Adrenal gland (tissue), 5 donors: ENCODE data around the gene THAP4.

Experiments used
- CTCF ChIP-seq, 6 experiments: fragments of 450-650 bp in 4 of 6; fragments of 200-600 bp in 2 of 6; sonication (generic) in 1 of 6; IDR thresholded peaks; 1 replicate in 5 of 6; 2 replicates in 1 of 6; pipeline versions ENCODE4 v1.5.1 to v1.8.0; 2016 to 2021; ENCODE audit warnings: antibody characterized with exemption in 6 of 6, mild to moderate bottlenecking in 2 of 6, moderate library complexity in 1 of 6
- POLR2A ChIP-seq, 2 donors: fragments of 450-650 bp; IDR thresholded peaks; one replicate each; pipeline ENCODE4 v1.6.1; 2017; ENCODE audit warnings: antibody characterized with exemption in 2 of 2, mild to moderate bottlenecking in 2 of 2, moderate library complexity in 1 of 2
- donor health status: DM: no; HTN: no; CAD: no.

GRCh38 chr2:241672243-241673188 lies 35.6 kb upstream of the THAP4 start:
- TF ChIP-seq CTCF (IDR thresholded peaks at IDR 0.05) (no peak), POLR2A (IDR thresholded peaks at IDR 0.05) (no peak)
